ENCODE data around the gene AVPR2.

- TF ChIP-seq, protein P1, sequence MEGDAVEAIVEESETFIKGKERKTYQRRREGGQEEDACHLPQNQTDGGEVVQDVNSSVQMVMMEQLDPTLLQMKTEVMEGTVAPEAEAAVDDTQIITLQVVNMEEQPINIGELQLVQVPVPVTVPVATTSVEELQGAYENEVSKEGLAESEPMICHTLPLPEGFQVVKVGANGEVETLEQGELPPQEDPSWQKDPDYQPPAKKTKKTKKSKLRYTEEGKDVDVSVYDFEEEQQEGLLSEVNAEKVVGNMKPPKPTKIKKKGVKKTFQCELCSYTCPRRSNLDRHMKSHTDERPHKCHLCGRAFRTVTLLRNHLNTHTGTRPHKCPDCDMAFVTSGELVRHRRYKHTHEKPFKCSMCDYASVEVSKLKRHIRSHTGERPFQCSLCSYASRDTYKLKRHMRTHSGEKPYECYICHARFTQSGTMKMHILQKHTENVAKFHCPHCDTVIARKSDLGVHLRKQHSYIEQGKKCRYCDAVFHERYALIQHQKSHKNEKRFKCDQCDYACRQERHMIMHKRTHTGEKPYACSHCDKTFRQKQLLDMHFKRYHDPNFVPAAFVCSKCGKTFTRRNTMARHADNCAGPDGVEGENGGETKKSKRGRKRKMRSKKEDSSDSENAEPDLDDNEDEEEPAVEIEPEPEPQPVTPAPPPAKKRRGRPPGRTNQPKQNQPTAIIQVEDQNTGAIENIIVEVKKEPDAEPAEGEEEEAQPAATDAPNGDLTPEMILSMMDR (IDR thresholded peaks at IDR 0.05): no peak
- no peak for TF ChIP-seq EZH2 (IDR thresholded peaks at IDR 0.05; ENCODE audit: borderline replicate concordance, insufficient read depth, low read depth, low read length, poor library complexity, severe bottlenecking)
Measured at GRCh38 chrX:153867671-153868070, 36.8 kb upstream of the AVPR2 start.
